Hepatocyte (in vitro differentiated cells): ENCODE data around the gene NAV1.
"Not testable (repeated sequence)": the region's sequence is repeated elsewhere in the genome, so short reads cannot be mapped to it uniquely, and the experiment has no call there.

Experiments used
- CTCF ChIP-seq: fragments of 200-600 bp; sonication (generic); IDR thresholded peaks from 2 replicates; pipeline ENCODE4 v1.5.1; 2016; ENCODE audit warnings: antibody characterized with exemption, mild to moderate bottlenecking; ENCODE audit not compliant: poor library complexity
- EZH2 ChIP-seq: fragments of 200-600 bp; sonication (generic); IDR thresholded peaks from 2 replicates; pipeline ENCODE4 v1.6.1; 2016; ENCODE audit warnings: antibody characterized with exemption, mild to moderate bottlenecking, borderline replicate concordance
- EZH2phosphoT487 ChIP-seq: fragments of 200-600 bp; sonication (generic); IDR thresholded peaks from one replicate; pipeline ENCODE4 v1.6.1; 2018; ENCODE audit warnings: antibody characterized with exemption, mild to moderate bottlenecking, low read depth, moderate library complexity; ENCODE audit not compliant: unreplicated experiment, severe bottlenecking

- TF ChIP-seq CTCF, EZH2phosphoT487, EZH2: not testable (repeated sequence)
These were observed 42.4 kb downstream of the NAV1 start for GRCh38 chr1:201581371-201581770.
